Stimulated activated CD8-positive, alpha-beta memory T cell treated with anti-CD3 and anti-CD28 coated beads, Interleukin-7, amount 100 ng/mL, for 1 hour (primary cell): ENCODE measurements around the gene SPTBN4.
"Not testable (repeated sequence)": the region's sequence is repeated elsewhere in the genome, so short reads cannot be mapped to it uniquely, and the experiment has no call there.

Experiments used
- DNase-seq, 2 donors: peaks; one replicate each; pipeline ENCODE4 v3.0.0-alpha.2; 2020; ENCODE audit warnings: low read depth in 2 of 2

SPTBN4 gene

GRCh38 chr19:40441719-40442253 lies 25.0 kb upstream of the SPTBN4 start:
- DNase-seq: no peak

- DNase-seq: no peak
These were observed 24.3 kb upstream of the SPTBN4 start for GRCh38 chr19:40442328-40443130.

GRCh38 chr19:40443131-40443999 lies 23.4 kb upstream of the SPTBN4 start:
- DNase-seq: peak; percentile 94 to 98

GRCh38 chr19:40444000-40444824 lies 22.6 kb upstream of the SPTBN4 start, which contains the start of gene SERTAD3:
SERTAD3 (minus strand) TSS chr19:40444335; CDS start chr19:40442080, 2,255 bp downstream.
- DNase-seq: peak; percentile 91 to 92

GRCh38 chr19:40444825-40445312 lies 21.9 kb upstream of the SPTBN4 start:
- DNase-seq: no peak

- DNase-seq: no peak
These were observed 21.0 kb upstream of the SPTBN4 start for GRCh38 chr19:40445780-40446262.

GRCh38 chr19:40446263-40446784 lies 20.5 kb upstream of the SPTBN4 start:
- no peak for DNase-seq

GRCh38 chr19:40449506-40449905 lies 17.3 kb upstream of the SPTBN4 start:
- no peak for DNase-seq

- DNase-seq: no peak
These were observed 16.1 kb upstream of the SPTBN4 start for GRCh38 chr19:40450664-40451063.

- DNase-seq: no peak
These were observed 14.8 kb upstream of the SPTBN4 start for GRCh38 chr19:40452016-40452415.

GRCh38 chr19:40453151-40453735 lies 13.6 kb upstream of the SPTBN4 start:
- no peak for DNase-seq

- DNase-seq: not testable (repeated sequence)
These were observed 12.9 kb upstream of the SPTBN4 start for GRCh38 chr19:40453943-40454342.

- DNase-seq: no peak
These were observed 9.8 kb upstream of the SPTBN4 start for GRCh38 chr19:40457048-40457447.

- no peak for DNase-seq
These were observed 8.7 kb upstream of the SPTBN4 start for GRCh38 chr19:40457953-40458596.

GRCh38 chr19:40458597-40458974 lies 8.2 kb upstream of the SPTBN4 start:
- no peak for DNase-seq

- no peak for DNase-seq
These were observed 6.6 kb upstream of the SPTBN4 start for GRCh38 chr19:40460185-40460584.

- no peak for DNase-seq
These were observed 5.1 kb upstream of the SPTBN4 start for GRCh38 chr19:40461669-40462221.

- DNase-seq: not testable (repeated sequence)
These were observed 3.2 kb upstream of the SPTBN4 start for GRCh38 chr19:40463587-40464037.
